Colon (tissue), 2 donors: ENCODE data around the gene GNAL.
"Not testable (repeated sequence)": the region's sequence is repeated elsewhere in the genome, so short reads cannot be mapped to it uniquely, and the experiment has no call there.

Experiments used
- FAIRE-seq: peaks from 2 replicates; lab custom pipeline; 2012; peaks lifted over from hg19 to GRCh38; lab: Jason Lieb, UNC
- donor health status: control.
- donor health status: control.

The GNAL gene

GRCh38 chr18:11909061-11909455, 220.0 kb downstream of the GNAL start:
- FAIRE-seq = no peak

GRCh38 chr18:11909591-11910026, 220.5 kb downstream of the GNAL start:
- no peak for FAIRE-seq

- not testable (repeated sequence) for FAIRE-seq
These were observed 227.8 kb downstream of the GNAL start for GRCh38 chr18:11916880-11917279.

- not testable (repeated sequence) for FAIRE-seq
These were observed 230.5 kb downstream of the GNAL start for GRCh38 chr18:11919522-11919921.

- no peak for FAIRE-seq
These were observed 234.4 kb downstream of the GNAL start for GRCh38 chr18:11923450-11923849.

GRCh38 chr18:11925800-11926481, 236.9 kb downstream of the GNAL start:
- FAIRE-seq = no peak

- FAIRE-seq = no peak
These were observed 238.4 kb downstream of the GNAL start for GRCh38 chr18:11927497-11927896.

GRCh38 chr18:11932393-11932792, 243.3 kb downstream of the GNAL start:
- FAIRE-seq = no peak
